Measurements from ENCODE around the gene CELA1. TPM values are rescaled to one million over a fixed set of nuclear protein-coding genes. Genes with fewer than 3 reads are reported as not detected.

CELA1 gene
- polyA plus RNA-seq, 1 donor from 2014 or later: not detected

- TF ChIP-seq CTCF (IDR thresholded peaks at IDR 0.05; ENCODE audit: poor library complexity, severe bottlenecking) (no peak), POLR2AphosphoS5 (IDR thresholded peaks at IDR 0.05) (no peak)
- H3K4me2 ChIP-seq (ENCODE audit: low read length): no peak overlapping the region
These were observed 3.3 kb downstream of the CELA1 start for GRCh38 chr12:51343201-51343600.

GRCh38 chr12:51342416-51342815 lies 4.1 kb downstream of the CELA1 start:
- TF ChIP-seq REST (IDR thresholded peaks at IDR 0.05; ENCODE audit: borderline replicate concordance): no peak
- TF ChIP-seq EP300 (conservative IDR thresholded peaks at IDR 0.05; ENCODE audit: poor library complexity, severe bottlenecking): no peak
- no peak for TF ChIP-seq EZH2 (IDR thresholded peaks at IDR 0.05; ENCODE audit: borderline replicate concordance, insufficient read depth, low read length, poor library complexity, severe bottlenecking)
- no peak for TF ChIP-seq TAF1 (IDR thresholded peaks at IDR 0.05; ENCODE audit: low read depth)
- no peak for TF ChIP-seq RAD21 (conservative IDR thresholded peaks at IDR 0.05)
- no peak for TF ChIP-seq MXI1 (conservative IDR thresholded peaks at IDR 0.05; ENCODE audit: poor library complexity, severe bottlenecking)
- TF ChIP-seq POLR2AphosphoS5 (IDR thresholded peaks at IDR 0.05): no peak
- no peak for TF ChIP-seq CTCF (IDR thresholded peaks at IDR 0.05; ENCODE audit: poor library complexity, severe bottlenecking)
- no peak for TF ChIP-seq SMC3 (conservative IDR thresholded peaks at IDR 0.05; ENCODE audit: poor library complexity)
- no peaks in the 10 kb centered on the region for H3K9me2 ChIP-seq (ENCODE audit: insufficient read depth, low read length)
- no peaks in the 10 kb centered on the region for H3K36me3 ChIP-seq (ENCODE audit: insufficient read depth, low read length)
- H4K20me1 ChIP-seq (ENCODE audit: insufficient read depth): no peaks in the 10 kb centered on the region
- no peak overlapping the region for H3K4me3 ChIP-seq (ENCODE audit: low read length)
- no peak overlapping the region for H2AFZ ChIP-seq (ENCODE audit: low read depth, low read length)
- no peak overlapping the region for H3K27ac ChIP-seq (ENCODE audit: low read length)
- no peak overlapping the region for H3K4me2 ChIP-seq (ENCODE audit: low read length)
- no peaks in the 10 kb centered on the region for H3K79me2 ChIP-seq (replicated peaks; ENCODE audit: insufficient read depth, low read length)
- no peaks in the 10 kb centered on the region for H3K9me3 ChIP-seq (ENCODE audit: low read length)
- H3K9ac ChIP-seq (ENCODE audit: low read length): no peak overlapping the region
- no peaks in the 10 kb centered on the region for H3K27me3 ChIP-seq (ENCODE audit: insufficient read depth, low read depth, low read length)
- H3F3A ChIP-seq (ENCODE audit: insufficient read depth, low read length, poor library complexity, severe bottlenecking): no peaks in the 10 kb centered on the region

More at GRCh38 chr12:51343201-51343600, 3.3 kb downstream of the CELA1 start:
- H3F3A ChIP-seq (ENCODE audit: insufficient read depth, low read length, poor library complexity, severe bottlenecking): no peaks in the 10 kb centered on the region
- no peaks in the 10 kb centered on the region for H3K9me3 ChIP-seq (ENCODE audit: low read length)
- no peaks in the 10 kb centered on the region for H3K36me3 ChIP-seq (ENCODE audit: insufficient read depth, low read length)
- no peak overlapping the region for H2AFZ ChIP-seq (ENCODE audit: low read depth, low read length)
- no peak overlapping the region for H3K9ac ChIP-seq (ENCODE audit: low read length)
- no peaks in the 10 kb centered on the region for H3K79me2 ChIP-seq (replicated peaks; ENCODE audit: insufficient read depth, low read length)
- H3K9me2 ChIP-seq (ENCODE audit: insufficient read depth, low read length): no peaks in the 10 kb centered on the region
- H3K4me3 ChIP-seq (ENCODE audit: low read length): no peak overlapping the region
- no peaks in the 10 kb centered on the region for H3K27me3 ChIP-seq (ENCODE audit: insufficient read depth, low read depth, low read length)
- H3K27ac ChIP-seq (ENCODE audit: low read length): no peak overlapping the region
- H4K20me1 ChIP-seq (ENCODE audit: insufficient read depth): no peaks in the 10 kb centered on the region
